Kidney (tissue), 14 donors: Measurements from ENCODE around the gene ZFAND3. TPM values are rescaled to one million over a fixed set of nuclear protein-coding genes. Genes with fewer than 3 reads are reported as not detected.
A peak's percentile ranks its signal among the peaks of the same experiment; 100 is the strongest.

Experiments
- DNase-seq, 5 donors: peaks; one replicate each; pipeline ENCODE4 v3.0.0-alpha.2; 2013 to 2020
- FAIRE-seq: peaks from 2 replicates; lab custom pipeline; 2012; peaks lifted over from hg19 to GRCh38; lab: Jason Lieb, UNC
- H3K27ac ChIP-seq, 2 donors: one replicate each; pipeline ENCODE4 v1.7.0; 2013; ENCODE audit warnings: low read depth in 2 of 2, low read length in 2 of 2, inconsistent platforms in 1 of 2
- H3K27me3 ChIP-seq: one replicate; pipeline ENCODE4 v1.7.1; 2013; ENCODE audit warnings: low read length, inconsistent platforms; ENCODE audit not compliant: control insufficient read depth, insufficient read depth
- H3K36me3 ChIP-seq, 3 donors: one replicate each; pipeline versions ENCODE4 v1.7.0 to v1.7.1; 2013; ENCODE audit warnings: low read length in 3 of 3, control low read depth in 1 of 3, inconsistent platforms in 1 of 3; ENCODE audit not compliant: insufficient read depth in 3 of 3, control insufficient read depth in 2 of 3
- H3K4me1 ChIP-seq, 3 donors: one replicate each; pipeline versions ENCODE4 v1.7.0 to v1.7.1; 2013; ENCODE audit warnings: low read length in 3 of 3, inconsistent platforms in 1 of 3, low read depth in 1 of 3; ENCODE audit not compliant: control insufficient read depth in 2 of 3, insufficient read depth in 2 of 3
- H3K4me3 ChIP-seq, 3 donors: one replicate each; pipeline versions ENCODE4 v1.7.0 to v1.8.1; 2013; ENCODE audit warnings: low read length in 3 of 3, control low read depth in 1 of 3, inconsistent platforms in 1 of 3
- H3K9ac ChIP-seq, 3 donors: one replicate each; pipeline versions ENCODE4 v1.7.0 to v1.7.1; 2013; ENCODE audit warnings: low read length in 3 of 3, control low read depth in 1 of 3, inconsistent platforms in 1 of 3
- H3K9me3 ChIP-seq, 3 donors: one replicate each; pipeline versions ENCODE4 v1.7.0 to v1.7.1; 2013; ENCODE audit warnings: low read length in 3 of 3, control low read depth in 1 of 3, inconsistent platforms in 1 of 3; ENCODE audit not compliant: control insufficient read depth in 2 of 3, insufficient read depth in 1 of 3
- intact Hi-C: fragments of 100-400 bp; cut with DNase I; formaldehyde crosslinking; loops from one replicate; pipeline ENCODE4 v1.11.1; 2022
- polyA plus RNA-seq: library from polyadenylated mRNA; stranded (reverse); fragments of 350-450 nt; fragmentation: Illumina TruSeq; extraction: RNeasy Lipid Tissue Mini Kit (QIAGEN cat#74804); gene quantifications from one replicate; pipeline ENCODE4 v1.2.3, GENCODE V29; 2014; ENCODE audit warnings: low read depth, low replicate concordance; ENCODE audit not compliant: insufficient read depth
- total RNA-seq: library from RNA; stranded (reverse); fragmentation: NEBNext Ultra II Directional; extraction: Animal tissue kit (Norgen Biotek cat#: 25700); gene quantifications from one replicate; pipeline ENCODE4 v1.2.1, GENCODE V29; 2021
- TF ChIP-seq, protein P1 (sequence below): IDR thresholded peaks from 3 replicates; pipeline ENCODE4 v1.5.1; 2012; ENCODE audit warnings: mild to moderate bottlenecking, moderate library complexity, borderline replicate concordance; ENCODE audit not compliant: insufficient read depth; ENCODE audit errors: extremely low read depth
- donor health status: control.
- donor health status: control.
- donor health status: control.
- donor health status: control.
- donor health status: control.
- donor health status: DM: yes; HTN: yes; CAD: no.
- donor health status: Normal renal cell carcinoma (clear cell type).

ZFAND3 gene
- total and polyA plus RNA-seq, 2 donors from 2014 or later = 44.6 to 104 TPM

DNA sequence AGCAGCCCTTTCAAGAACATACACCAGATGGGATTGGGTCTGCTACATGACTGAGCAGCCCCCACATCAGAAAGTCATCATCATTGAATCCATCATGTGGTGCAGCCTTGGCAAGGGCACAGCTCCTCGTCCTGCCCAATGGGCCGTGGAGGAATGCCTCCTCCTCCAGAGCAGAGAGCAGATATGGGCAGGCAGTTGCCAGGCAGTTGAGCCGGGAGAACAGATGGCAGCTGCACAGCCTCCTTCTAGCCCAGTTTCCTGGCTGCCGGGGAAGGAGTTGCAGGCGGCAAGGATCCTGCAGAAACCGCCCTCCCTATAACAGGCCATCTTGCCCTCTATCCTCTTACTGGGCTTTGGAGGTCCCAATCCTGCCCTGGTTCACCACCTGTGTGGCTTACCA, 11.9 kb upstream of the ZFAND3 start:
- TF ChIP-seq, protein P1, sequence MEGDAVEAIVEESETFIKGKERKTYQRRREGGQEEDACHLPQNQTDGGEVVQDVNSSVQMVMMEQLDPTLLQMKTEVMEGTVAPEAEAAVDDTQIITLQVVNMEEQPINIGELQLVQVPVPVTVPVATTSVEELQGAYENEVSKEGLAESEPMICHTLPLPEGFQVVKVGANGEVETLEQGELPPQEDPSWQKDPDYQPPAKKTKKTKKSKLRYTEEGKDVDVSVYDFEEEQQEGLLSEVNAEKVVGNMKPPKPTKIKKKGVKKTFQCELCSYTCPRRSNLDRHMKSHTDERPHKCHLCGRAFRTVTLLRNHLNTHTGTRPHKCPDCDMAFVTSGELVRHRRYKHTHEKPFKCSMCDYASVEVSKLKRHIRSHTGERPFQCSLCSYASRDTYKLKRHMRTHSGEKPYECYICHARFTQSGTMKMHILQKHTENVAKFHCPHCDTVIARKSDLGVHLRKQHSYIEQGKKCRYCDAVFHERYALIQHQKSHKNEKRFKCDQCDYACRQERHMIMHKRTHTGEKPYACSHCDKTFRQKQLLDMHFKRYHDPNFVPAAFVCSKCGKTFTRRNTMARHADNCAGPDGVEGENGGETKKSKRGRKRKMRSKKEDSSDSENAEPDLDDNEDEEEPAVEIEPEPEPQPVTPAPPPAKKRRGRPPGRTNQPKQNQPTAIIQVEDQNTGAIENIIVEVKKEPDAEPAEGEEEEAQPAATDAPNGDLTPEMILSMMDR = peak; percentile 20
- no peak overlapping the region for H3K9ac ChIP-seq
- H3K27ac ChIP-seq = no peak overlapping the region
- no peaks in the 10 kb centered on the region for H3K9me3 ChIP-seq
- intact Hi-C loops = no loop called here
- H3K36me3 ChIP-seq = no peaks in the 10 kb centered on the region
- H3K27me3 ChIP-seq = no peaks in the 10 kb centered on the region
- DNase-seq = peak; percentile 76 to 94 (median 87)
- no peak for FAIRE-seq
- H3K4me1 ChIP-seq = peaks cover 3 to 9% (median 9%) of the 10 kb centered on the region in 3 donors
- H3K4me3 ChIP-seq = no peak overlapping the region

DNA sequence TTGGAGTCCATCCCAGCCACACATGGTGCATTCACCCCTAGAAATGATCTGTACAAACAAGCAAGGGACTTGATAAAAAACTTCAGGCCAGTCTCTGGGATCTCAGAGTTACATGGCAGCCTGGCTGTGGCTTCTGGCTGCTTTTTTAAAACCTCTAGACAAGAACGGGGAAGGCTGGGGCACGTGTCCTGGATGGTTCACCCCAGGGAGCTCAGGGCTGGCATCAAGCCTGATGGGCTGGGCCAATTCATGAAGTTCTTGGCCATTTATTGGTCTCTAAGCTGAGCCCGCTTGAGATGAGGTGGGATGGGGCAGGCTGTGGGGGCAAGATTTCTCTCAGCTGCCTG, 10.4 kb upstream of the ZFAND3 start:
- no peaks in the 10 kb centered on the region for H3K36me3 ChIP-seq
- H3K27me3 ChIP-seq = no peaks in the 10 kb centered on the region
- H3K4me1 ChIP-seq = peaks cover 3 to 9% (median 9%) of the 10 kb centered on the region in 3 donors
- TF ChIP-seq, protein P1 = no peak
- peak in 2 of 5 donors; percentile 41 to 81 for DNase-seq
- no peak overlapping the region for H3K9ac ChIP-seq
- peak overlapping the region in 1 of 2 donors; percentile 49 for H3K27ac ChIP-seq
- intact Hi-C loops = no loop called here
- H3K4me3 ChIP-seq = no peak overlapping the region
- FAIRE-seq = no peak
- no peaks in the 10 kb centered on the region for H3K9me3 ChIP-seq

DNA sequence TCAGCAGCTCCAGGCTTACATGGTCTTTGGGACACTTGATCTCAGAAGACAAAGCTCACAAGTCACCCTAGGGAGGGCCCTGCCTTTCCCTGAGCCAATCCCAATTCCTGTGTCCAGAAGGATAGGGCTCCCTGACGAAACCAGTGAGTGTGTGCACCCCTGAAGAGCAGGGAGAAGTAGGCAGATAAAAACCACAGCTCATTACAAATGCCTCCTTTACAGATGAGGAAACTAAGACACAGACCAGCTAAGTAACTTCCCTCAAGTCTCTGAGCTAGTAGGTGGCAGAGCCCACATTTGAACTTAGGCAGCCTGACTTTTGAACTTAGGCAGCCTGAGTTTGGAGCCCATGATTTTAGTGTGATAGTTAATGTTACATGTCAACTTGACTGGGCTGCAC, 6.7 kb upstream of the ZFAND3 start:
- H3K4me1 ChIP-seq = peaks cover 3 to 9% (median 6%) of the 10 kb centered on the region in 3 donors
- H3K4me3 ChIP-seq = no peak overlapping the region
- intact Hi-C loops = no loop called here
- H3K36me3 ChIP-seq = no peaks in the 10 kb centered on the region
- FAIRE-seq (no peak), DNase-seq (no peak)
- H3K27ac ChIP-seq = no peak overlapping the region
- TF ChIP-seq, protein P1 = no peak
- H3K9ac ChIP-seq = no peak overlapping the region
- H3K27me3 ChIP-seq = no peaks in the 10 kb centered on the region
- no peaks in the 10 kb centered on the region for H3K9me3 ChIP-seq

DNA sequence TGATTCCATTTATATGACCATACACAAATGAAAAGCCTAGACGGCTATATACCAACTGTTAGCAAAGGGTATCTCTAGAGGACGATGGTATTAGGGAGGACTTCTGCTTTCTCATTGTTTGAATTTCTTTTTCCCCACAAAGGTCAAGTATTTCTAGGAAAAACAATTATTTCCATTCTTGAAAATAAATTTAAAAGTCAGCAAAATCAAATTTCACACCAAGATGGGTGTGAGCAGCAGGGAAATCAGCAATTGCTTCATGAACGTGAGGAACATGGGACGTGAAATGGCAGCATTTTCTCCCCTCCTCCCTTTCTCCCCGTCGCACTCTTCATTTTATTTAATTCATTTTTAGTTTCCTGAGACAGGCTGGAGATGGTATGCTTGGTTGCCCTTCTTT, 5.2 kb upstream of the ZFAND3 start:
- Histone ChIP-seq H3K36me3 (no peaks in the 10 kb centered on the region), H3K9ac (no peak overlapping the region), H3K27ac (no peak overlapping the region), H3K4me3 (no peak overlapping the region), H3K27me3 (no peaks in the 10 kb centered on the region), H3K9me3 (no peaks in the 10 kb centered on the region), H3K4me1 (peaks cover 0 to 9% (median 3%) of the 10 kb centered on the region in 3 donors)
- intact Hi-C loops = no loop called here
- TF ChIP-seq, protein P1 = no peak
- DNase-seq (no peak), FAIRE-seq (no peak)
